GM15510 (cell line): ENCODE measurements around the gene MAP10.
A peak's percentile ranks its signal among the peaks of the same experiment; 100 is the strongest.

Experiments
- POLR2A ChIP-seq: IDR thresholded peaks from 3 replicates; pipeline ENCODE4 v1.6.1; 2011; ENCODE audit warnings: borderline replicate concordance; ENCODE audit not compliant: insufficient read length; ENCODE audit errors: extremely low read depth

MAP10 gene, protein sequence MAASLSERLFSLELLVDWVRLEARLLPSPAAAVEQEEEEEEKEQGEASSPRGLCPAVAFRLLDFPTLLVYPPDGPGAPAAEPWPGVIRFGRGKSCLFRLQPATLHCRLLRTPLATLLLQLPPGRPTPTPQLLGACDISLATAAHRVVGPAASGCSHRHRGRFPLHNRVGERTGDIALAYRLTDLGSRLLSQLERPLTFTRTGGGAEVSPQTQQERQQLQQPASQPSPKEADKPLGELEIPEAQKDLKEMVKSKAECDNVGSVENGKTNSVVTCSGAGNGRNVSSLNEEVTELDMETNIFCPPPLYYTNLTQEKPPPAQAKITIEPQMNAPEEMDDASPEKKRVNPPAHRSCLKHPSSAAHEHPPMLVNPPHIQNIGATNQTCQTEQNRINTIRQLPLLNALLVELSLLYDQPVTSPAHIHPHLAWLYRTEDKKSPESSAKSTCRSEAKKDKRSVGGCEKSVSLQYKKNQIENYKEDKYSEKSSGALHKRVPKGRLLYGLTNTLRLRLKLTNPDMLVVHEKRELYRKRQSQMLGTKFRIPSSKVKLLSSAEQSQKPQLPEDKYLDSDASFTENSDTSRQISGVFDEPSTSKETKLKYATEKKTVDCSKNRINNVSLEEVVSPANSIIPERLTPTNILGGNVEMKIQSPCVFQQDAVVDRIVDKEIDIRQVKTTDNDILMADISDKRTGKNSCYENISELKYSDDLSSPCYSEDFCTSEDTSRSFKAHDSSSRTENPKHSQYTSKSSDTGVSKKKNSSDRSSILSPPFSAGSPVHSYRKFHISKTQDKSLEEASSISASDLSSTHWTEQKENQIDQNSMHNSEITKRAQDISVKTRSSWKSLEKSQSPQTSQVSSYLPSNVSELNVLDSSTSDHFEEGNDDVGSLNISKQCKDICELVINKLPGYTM

DNA sequence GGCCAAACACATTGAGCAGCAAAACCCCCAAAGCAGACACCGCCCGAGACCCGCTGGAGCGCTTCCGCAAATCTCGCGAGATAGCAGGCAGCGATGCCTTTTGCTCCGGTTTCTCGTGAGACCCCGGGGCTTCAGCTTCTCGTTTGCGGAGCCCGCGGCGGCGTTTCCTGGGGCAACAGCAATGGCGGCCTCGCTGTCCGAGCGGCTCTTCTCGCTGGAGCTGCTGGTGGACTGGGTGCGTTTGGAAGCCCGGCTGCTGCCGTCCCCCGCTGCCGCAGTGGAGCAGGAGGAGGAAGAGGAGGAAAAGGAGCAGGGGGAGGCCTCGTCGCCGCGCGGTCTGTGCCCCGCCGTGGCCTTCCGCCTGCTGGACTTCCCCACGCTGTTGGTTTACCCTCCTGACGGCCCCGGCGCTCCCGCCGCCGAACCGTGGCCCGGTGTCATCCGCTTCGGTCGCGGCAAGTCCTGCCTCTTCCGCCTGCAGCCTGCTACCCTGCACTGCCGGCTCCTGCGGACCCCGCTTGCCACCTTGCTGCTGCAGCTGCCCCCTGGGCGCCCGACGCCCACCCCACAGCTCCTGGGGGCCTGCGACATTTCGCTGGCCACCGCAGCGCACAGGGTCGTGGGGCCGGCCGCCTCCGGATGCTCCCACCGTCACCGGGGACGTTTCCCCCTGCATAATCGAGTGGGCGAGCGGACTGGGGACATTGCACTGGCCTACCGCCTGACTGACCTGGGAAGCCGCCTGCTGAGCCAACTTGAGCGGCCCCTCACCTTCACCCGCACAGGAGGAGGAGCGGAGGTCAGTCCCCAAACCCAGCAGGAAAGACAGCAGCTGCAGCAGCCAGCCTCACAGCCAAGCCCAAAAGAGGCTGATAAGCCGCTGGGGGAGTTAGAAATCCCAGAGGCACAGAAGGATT, at the start of gene MAP10:
TSS of gene MAP10 (plus strand) at position 148 of the 917 bp plus-strand sequence. CDS start at position 182, 34 bp downstream.
- peak; percentile 65 for TF ChIP-seq POLR2A

- TF ChIP-seq POLR2A = no peak
These were observed 40.6 kb upstream of the MAP10 start for GRCh38 chr1:232764458-232765251.

DNA sequence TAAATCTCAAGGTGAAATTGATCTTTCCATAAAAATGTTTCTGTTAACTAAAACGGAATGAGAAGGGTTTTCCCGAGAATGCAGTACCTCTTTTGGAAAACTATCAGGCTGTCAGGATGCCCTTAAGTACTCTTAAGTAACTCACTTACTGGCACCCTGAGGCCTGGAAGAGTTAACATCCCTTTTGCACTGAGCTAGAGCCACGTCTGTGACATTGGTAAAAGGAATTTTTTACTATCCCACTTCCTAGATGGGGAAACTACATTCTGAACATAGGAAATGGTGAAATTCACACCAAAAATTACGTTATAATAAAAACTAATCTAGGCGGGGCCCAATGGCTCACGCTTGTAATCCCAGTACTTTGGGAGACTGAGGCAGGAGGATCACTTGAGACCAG, 39.7 kb upstream of the MAP10 start:
- no peak for TF ChIP-seq POLR2A

- no peak for TF ChIP-seq POLR2A
These were observed 38.9 kb upstream of the MAP10 start for GRCh38 chr1:232766241-232766890.

DNA sequence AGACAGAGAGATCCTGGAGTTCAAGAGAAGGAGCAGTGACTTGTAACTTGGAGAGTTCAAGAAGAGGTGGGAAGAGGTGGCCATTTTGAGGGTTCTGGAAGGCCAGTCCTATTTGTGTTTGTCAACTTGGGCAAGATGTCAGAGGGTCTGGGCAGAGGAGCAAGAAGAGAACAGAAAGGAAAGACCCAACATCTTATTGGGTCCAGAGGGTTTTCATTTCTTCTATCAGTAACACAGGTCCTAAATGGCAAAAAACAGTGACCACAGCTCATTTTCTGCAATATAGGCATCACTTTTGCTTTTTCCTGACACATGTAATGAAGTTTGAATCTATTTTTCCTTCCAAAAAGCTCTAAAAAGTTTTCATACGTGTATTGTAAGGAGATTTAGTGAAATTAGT, 38.3 kb upstream of the MAP10 start:
- TF ChIP-seq POLR2A = no peak

GRCh38 chr1:232767305-232768074, 37.7 kb upstream of the MAP10 start:
- no peak for TF ChIP-seq POLR2A

GRCh38 chr1:232768793-232769192, 36.4 kb upstream of the MAP10 start:
- no peak for TF ChIP-seq POLR2A

DNA sequence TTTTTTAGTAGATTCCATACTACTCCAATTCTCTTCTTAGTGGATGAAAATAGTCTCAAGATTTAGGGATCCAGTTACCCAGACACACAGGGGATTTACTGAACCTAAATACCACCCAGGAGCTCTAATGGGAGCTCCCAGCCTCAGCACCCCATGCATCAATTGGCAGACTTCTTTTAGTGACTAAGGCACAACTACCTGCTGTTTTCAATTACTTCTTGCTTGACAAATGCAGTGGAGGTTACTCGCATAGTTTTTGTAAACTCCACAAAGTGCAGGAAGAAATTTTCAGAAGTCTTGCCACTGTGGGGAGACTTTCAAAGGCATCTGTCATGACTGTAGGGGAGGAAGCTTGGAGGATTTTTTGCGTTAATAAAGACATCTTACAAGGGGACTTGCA, 35.5 kb upstream of the MAP10 start:
- TF ChIP-seq POLR2A = no peak

- TF ChIP-seq POLR2A = no peak
These were observed 31.5 kb upstream of the MAP10 start for GRCh38 chr1:232773752-232774151.

DNA sequence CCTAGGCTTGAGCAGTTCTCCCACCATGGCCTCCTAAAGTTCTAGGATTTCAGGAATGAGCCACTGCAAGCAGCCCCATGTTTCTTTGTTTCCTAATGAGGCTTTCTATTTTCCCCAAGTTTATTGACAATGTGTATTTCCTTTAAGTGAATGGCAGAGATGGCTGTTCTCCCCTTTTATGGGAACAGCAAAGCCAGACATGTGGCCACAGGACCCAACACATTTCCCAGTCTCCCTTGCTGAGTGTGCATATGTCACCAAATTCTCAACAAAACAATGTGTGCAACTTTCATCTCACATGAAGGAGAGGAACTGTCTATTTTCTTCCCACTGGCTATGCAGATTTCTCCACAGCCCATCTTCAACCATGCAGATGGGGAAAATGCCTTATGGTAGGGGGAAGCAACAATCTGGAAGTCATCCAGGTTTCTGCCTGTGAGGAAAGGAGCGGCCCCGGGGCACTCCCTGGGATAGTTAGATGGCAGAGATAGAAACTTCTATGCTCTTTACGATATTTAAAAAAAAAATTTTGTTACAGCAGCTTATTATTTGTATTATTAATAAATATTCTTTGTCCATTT, 28.6 kb upstream of the MAP10 start:
- TF ChIP-seq POLR2A = no peak

GRCh38 chr1:232780354-232780753, 24.9 kb upstream of the MAP10 start:
- no peak for TF ChIP-seq POLR2A

- no peak for TF ChIP-seq POLR2A
These were observed 20.4 kb upstream of the MAP10 start for GRCh38 chr1:232784794-232785193.

DNA sequence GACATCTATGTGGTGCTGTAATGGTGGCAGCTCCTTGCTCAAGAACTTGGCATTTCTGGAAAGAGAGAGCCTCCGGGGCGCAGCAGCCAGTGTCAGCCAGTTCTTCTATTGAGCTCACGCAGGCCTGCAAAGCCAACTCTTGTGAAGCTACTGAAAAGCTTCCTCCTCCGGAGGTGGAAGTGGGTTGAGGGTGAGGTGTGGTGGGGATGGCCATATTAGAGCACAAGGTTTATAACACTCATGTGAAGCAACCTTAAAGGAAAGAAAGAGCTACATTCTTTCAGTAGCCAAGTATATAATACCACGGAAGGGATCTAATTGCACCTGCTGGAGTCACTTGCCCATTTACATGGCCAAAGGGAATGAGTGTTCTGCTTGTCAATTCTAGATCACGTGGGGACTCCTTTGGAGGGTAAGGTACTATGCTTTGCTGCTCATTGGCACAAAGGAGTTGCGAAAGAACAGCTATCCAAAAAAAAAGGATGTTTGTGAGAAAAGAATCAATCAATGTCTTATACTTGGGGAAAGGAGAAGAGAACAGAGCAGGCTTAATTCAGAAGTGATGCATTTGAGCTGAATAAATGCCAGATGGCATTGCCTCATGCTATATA, 18.3 kb upstream of the MAP10 start:
- TF ChIP-seq POLR2A = no peak
